Activated CD8-positive, alpha-beta memory T cell treated with anti-CD3 and anti-CD28 coated beads, Interleukin-2, amount 50 U/mL, for 4 hours (primary cell): ENCODE measurements around the gene MACROD1.

Experiments
- DNase-seq: peaks from one replicate; pipeline ENCODE4 v3.0.0-alpha.2; 2020

Gene MACROD1

GRCh38 chr11:64110465-64111375 lies 55.2 kb downstream of the MACROD1 start:
- no peak for DNase-seq

- no peak for DNase-seq
Measured at GRCh38 chr11:64109332-64109731, 56.6 kb downstream of the MACROD1 start.

GRCh38 chr11:64107303-64107702 lies 58.6 kb downstream of the MACROD1 start:
- DNase-seq: no peak

- no peak for DNase-seq
Measured at GRCh38 chr11:64104632-64105031, 61.3 kb downstream of the MACROD1 start.

- no peak for DNase-seq
Measured at GRCh38 chr11:64103277-64103985, 62.5 kb downstream of the MACROD1 start.

GRCh38 chr11:64102005-64102738 lies 63.7 kb downstream of the MACROD1 start:
- no peak for DNase-seq

- no peak for DNase-seq
Measured at GRCh38 chr11:64101461-64101860, 64.5 kb downstream of the MACROD1 start.

GRCh38 chr11:64100782-64101353 lies 65.0 kb downstream of the MACROD1 start:
- DNase-seq: no peak

GRCh38 chr11:64100360-64100759 lies 65.6 kb downstream of the MACROD1 start:
- no peak for DNase-seq

GRCh38 chr11:64099436-64099835 lies 66.5 kb downstream of the MACROD1 start:
- no peak for DNase-seq

GRCh38 chr11:64098318-64098831 lies 67.5 kb downstream of the MACROD1 start:
- DNase-seq: no peak

GRCh38 chr11:64097468-64098317 lies 68.2 kb downstream of the MACROD1 start:
- DNase-seq: no peak

GRCh38 chr11:64096835-64097234 lies 69.1 kb downstream of the MACROD1 start:
- DNase-seq: no peak

- no peak for DNase-seq
Measured at GRCh38 chr11:64095949-64096348, 70.0 kb downstream of the MACROD1 start.

- DNase-seq: no peak
Measured at GRCh38 chr11:64095273-64095817, 70.6 kb downstream of the MACROD1 start.

GRCh38 chr11:64094463-64095260 lies 71.3 kb downstream of the MACROD1 start:
- DNase-seq: no peak

- no peak for DNase-seq
Measured at GRCh38 chr11:64093233-64094039, 72.5 kb downstream of the MACROD1 start.

GRCh38 chr11:64092761-64093136 lies 73.2 kb downstream of the MACROD1 start:
- no peak for DNase-seq

GRCh38 chr11:64092111-64092760 lies 73.7 kb downstream of the MACROD1 start:
- no peak for DNase-seq
